Measurements from ENCODE around the gene DOC2A. TPM values are rescaled to one million over a fixed set of nuclear protein-coding genes. Genes with fewer than 3 reads are reported as not detected.

Gene DOC2A
- total and polyA plus RNA-seq, 2 of the 4 experiments (the other 2 are of a cell fraction) = under 0.01 to 0.48 TPM

DNA sequence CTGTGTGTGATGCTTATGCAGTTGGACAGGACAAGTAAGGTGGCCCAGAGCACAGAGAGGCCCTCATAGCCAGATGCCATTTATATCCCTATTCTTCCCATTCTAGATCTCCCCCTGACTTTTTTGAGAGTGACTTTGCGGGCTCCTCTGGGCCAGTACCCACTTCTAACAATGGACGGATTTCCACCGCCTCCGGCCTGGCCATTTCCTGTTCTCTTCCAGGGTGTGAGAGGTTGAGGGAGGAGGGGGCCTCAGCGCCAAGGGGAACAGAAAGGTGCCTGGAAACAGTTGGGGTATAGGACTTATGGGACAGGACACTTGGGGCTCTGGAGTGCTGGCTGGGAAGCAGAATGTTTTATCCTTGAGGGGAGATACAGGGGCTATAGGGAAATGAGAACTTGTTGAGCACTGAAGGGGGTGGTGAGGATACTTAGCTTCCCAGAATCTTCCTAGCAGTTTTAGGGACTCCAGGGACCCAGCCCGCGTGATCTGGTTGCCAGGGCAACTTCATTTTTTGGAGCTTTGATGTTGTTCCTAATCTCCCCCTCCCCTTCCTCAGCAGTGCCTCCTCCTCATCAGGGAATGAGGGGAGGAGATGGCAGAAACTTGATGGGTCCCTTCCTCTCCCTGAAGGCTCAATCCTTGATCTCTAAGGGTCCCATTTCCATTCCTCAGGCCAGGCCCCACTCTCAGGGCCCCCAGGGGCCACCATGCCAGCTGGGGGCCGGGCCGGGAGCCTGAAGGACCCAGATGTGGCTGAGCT is 33.6 kb downstream of the DOC2A start:
- no peak overlapping the region for H3K4ac ChIP-seq (ENCODE audit: low read depth, low read length)
- H3K9me3 ChIP-seq (ENCODE audit: control insufficient read depth, insufficient read depth, low read length) = no peaks in the 10 kb centered on the region
- no peak overlapping the region for H2BK120ac ChIP-seq (ENCODE audit: low read depth, low read length)
- POLR2A ChIA-PET (ENCODE audit: unreplicated experiment) = no interaction called here
- 88% methylated on average over 5 of the region's 9 CpGs; no CpG with 5 or more reads in 1 of the 2 experiments for whole genome bisulfite sequencing, 2 experiments (ENCODE audit: extremely low coverage in 2 of 2, insufficient read length in 1 of 2)
- H3K36me3 ChIP-seq (ENCODE audit: control insufficient read depth, insufficient read depth, low read length) = peaks cover 36% of the 10 kb centered on the region
- in situ Hi-C loops (cut with MboI; ENCODE audit: low sequenced_read_pairs) (no loop called here), dilution Hi-C loops (cut with HindIII; ENCODE audit: low sequenced_read_pairs, unreplicated experiment) (no loop called here), intact Hi-C loops (cut with micrococcal nuclease) (no loop called here)
- H3K27ac ChIP-seq (ENCODE audit: insufficient read depth, low read length) = no peak overlapping the region
- no peaks in the 10 kb centered on the region for H3K27me3 ChIP-seq (ENCODE audit: control insufficient read depth, insufficient read depth, low read length)
- no peak overlapping the region for H3K9ac ChIP-seq (ENCODE audit: low read depth, low read length)
- no peak overlapping the region for H3K56ac ChIP-seq (ENCODE audit: extremely low read depth, insufficient read depth, low read length)
- H2BK15ac ChIP-seq (ENCODE audit: low read depth, low read length) = no peak overlapping the region
- H4K5ac ChIP-seq (ENCODE audit: low read depth, low read length) = no peak overlapping the region
- peak overlapping the region; percentile 17; the same call in 1 of the 2 replicates for H3K23ac ChIP-seq (ENCODE audit: low read depth, low read length)
- H3K9me1 ChIP-seq (ENCODE audit: insufficient read depth, low read length) = peaks cover 28% of the 10 kb centered on the region
- H2AFZ ChIP-seq (replicated peaks; ENCODE audit: low read length, poor library complexity) = no peak overlapping the region
- no peak for ATAC-seq (ENCODE audit: low read depth)
- H2BK5ac ChIP-seq (ENCODE audit: low read depth, low read length, poor library complexity, severe bottlenecking) = no peak overlapping the region
- H3K14ac ChIP-seq (replicated peaks; ENCODE audit: low read depth, low read length) = no peak overlapping the region
- no peak overlapping the region for H3K18ac ChIP-seq (ENCODE audit: low read depth, low read length)
- no peak overlapping the region for H2BK20ac ChIP-seq (ENCODE audit: low read depth, low read length)
- CTCF ChIA-PET = no interaction called here
- H3K4me3 ChIP-seq (ENCODE audit: insufficient read depth, low read depth, low read length) = no peak overlapping the region
- H4K20me1 ChIP-seq (ENCODE audit: insufficient read depth, low read length) = peaks cover 44% of the 10 kb centered on the region
- H4K91ac ChIP-seq (ENCODE audit: insufficient read depth, low read depth, low read length) = no peak overlapping the region
- no peak overlapping the region for H2AK5ac ChIP-seq (ENCODE audit: low read depth, low read length)
- H3K79me1 ChIP-seq (ENCODE audit: low read depth in 1 of 2, low read length in 2 of 2) = peaks cover 11 to 67% of the 10 kb centered on the region in 2 experiments
- peaks cover 13% of the 10 kb centered on the region; the same call in 1 of the 2 replicates for H3K4me1 ChIP-seq (ENCODE audit: control insufficient read depth, insufficient read depth, low read length)
- no peak overlapping the region for H4K8ac ChIP-seq (ENCODE audit: low read depth in 2 of 2, low read length in 2 of 2)
- no TSS peak for BruUV-seq (replicated peaks)
- TF ChIP-seq RAD21 (IDR thresholded peaks at IDR 0.05; ENCODE audit: low read length) = no peak
- no peak for TF ChIP-seq USF2 (IDR thresholded peaks at IDR 0.05; ENCODE audit: low read depth, low read length)
- TF ChIP-seq, protein P1, sequence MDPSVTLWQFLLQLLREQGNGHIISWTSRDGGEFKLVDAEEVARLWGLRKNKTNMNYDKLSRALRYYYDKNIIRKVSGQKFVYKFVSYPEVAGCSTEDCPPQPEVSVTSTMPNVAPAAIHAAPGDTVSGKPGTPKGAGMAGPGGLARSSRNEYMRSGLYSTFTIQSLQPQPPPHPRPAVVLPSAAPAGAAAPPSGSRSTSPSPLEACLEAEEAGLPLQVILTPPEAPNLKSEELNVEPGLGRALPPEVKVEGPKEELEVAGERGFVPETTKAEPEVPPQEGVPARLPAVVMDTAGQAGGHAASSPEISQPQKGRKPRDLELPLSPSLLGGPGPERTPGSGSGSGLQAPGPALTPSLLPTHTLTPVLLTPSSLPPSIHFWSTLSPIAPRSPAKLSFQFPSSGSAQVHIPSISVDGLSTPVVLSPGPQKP (IDR thresholded peaks at IDR 0.05; ENCODE audit: borderline replicate concordance, low read depth, low read length) = no peak
- TF ChIP-seq CTCF (conservative IDR thresholded peaks at IDR 0.05; ENCODE audit: low read depth, low read length) = no peak
- no peak for TF ChIP-seq BHLHE40 (IDR thresholded peaks at IDR 0.05; ENCODE audit: low read depth, low read length)
- TF ChIP-seq CHD1 (IDR thresholded peaks at IDR 0.05; ENCODE audit: low read depth, low read length) = no peak
- no peak for TF ChIP-seq FOS (IDR thresholded peaks at IDR 0.05; ENCODE audit: low read depth, low read length)
- no peak for TF ChIP-seq POLR2A (IDR thresholded peaks at IDR 0.05; ENCODE audit: low read depth, low read length)
- H3K4me2 ChIP-seq (ENCODE audit: low read depth, low read length) = no peak overlapping the region
- H2AK9ac ChIP-seq (replicated peaks; ENCODE audit: low read depth, low read length, poor library complexity) = no peak overlapping the region
- no peak for DNase-seq

Measured in IMR-90 (cell line).